Measurements from ENCODE around the gene YKT6.
A peak's percentile ranks its signal among the peaks of the same experiment; 100 is the strongest.
"Not testable (repeated sequence)": the region's sequence is repeated elsewhere in the genome, so short reads cannot be mapped to it uniquely, and the experiment has no call there.

The YKT6 gene

GRCh38 chr7:44193011-44193802, 7.6 kb upstream of the YKT6 start:
- DNase-seq (ENCODE audit: low spot score) = no peak

DNA sequence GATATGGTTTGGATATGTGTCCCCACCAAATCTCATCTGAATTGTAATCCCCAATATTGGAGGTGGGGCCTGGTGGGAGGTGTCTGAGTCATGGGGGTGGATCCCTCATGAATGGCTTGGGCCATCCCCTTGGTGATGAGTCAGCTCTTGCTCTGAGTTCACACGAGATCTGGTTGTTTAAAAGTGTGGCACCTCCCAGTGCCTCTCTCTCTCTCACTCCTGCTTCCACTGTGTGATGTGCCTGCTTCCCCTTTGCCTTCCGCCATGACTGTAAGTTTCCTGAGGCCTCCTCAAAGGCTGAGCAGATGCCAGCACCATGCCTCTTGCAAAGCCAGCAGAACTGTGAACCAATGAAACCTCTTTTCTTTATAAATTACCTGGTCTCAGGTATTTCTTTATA, 6.7 kb upstream of the YKT6 start:
- peak; percentile 36 for DNase-seq (ENCODE audit: low spot score)

- DNase-seq (ENCODE audit: low spot score) = peak; percentile 36
Measured at GRCh38 chr7:44194562-44195145, 6.1 kb upstream of the YKT6 start.

DNA sequence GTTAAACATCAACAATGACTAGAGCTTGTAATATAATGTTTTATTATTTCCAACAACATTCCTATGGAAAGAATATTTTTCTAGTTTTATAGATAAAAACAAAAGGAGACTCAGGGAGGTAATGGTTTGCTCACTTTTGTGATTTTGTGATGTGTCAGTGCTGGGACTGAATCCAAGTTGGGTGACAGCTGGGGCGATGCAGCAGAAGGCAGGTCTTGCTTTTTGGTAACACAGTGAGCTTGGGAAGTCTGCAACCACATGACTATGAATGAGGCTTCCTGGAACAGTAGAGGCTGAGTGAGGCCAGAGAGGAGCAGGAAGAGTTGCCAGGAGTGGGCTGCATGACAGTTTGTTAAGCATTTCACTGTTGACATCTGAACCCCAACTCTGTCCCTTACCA, 4.9 kb upstream of the YKT6 start:
- peak; percentile 23 for DNase-seq (ENCODE audit: low spot score)

- DNase-seq (ENCODE audit: low spot score) = no peak
Measured at GRCh38 chr7:44196450-44196872, 4.3 kb upstream of the YKT6 start.

DNA sequence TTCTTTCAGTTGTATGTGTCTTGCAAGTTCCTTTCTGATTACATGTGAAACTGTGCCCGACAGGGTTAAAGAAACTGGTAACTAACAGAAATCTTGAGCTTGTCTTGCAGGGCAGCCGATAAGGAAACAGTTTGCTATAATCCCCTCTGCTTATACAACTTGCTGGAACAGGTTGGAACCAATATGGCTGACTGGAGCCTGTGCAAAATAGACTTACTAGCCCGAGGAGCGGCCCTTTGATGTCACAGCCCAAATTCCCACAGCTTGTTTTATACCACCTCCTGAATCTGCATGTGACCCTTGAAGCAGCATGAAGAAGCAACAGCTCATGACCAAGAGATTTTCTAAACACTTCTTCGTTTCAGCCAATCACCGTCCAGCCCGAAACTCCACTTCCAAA, 3.3 kb upstream of the YKT6 start:
- DNase-seq (ENCODE audit: low spot score) = no peak

DNA sequence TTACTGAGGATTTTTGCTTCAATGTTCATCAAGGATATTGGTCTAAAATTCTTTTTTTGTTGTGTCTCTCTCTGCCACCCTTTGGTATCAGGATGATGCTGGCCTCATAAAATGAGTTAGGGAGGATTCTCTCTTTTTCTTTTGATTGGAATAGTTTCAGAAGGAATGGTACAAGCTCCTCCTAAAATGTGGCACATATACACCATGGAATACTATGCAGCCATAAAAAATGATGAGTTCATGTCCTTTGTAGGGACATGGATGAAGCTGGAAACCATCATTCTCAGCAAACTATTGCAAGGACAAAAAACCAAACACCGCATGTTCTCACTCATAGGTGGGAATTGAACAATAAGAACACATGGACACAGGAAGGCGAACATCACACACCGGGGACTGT, 615 bp upstream of the YKT6 start:
- DNase-seq (ENCODE audit: low spot score) = not testable (repeated sequence)

GRCh38 chr7:44201813-44202212, 1.0 kb downstream of the YKT6 start:
- no peak for DNase-seq (ENCODE audit: low spot score)

- no peak for DNase-seq (ENCODE audit: low spot score)
Measured at GRCh38 chr7:44206008-44206407, 5.2 kb downstream of the YKT6 start.

DNA sequence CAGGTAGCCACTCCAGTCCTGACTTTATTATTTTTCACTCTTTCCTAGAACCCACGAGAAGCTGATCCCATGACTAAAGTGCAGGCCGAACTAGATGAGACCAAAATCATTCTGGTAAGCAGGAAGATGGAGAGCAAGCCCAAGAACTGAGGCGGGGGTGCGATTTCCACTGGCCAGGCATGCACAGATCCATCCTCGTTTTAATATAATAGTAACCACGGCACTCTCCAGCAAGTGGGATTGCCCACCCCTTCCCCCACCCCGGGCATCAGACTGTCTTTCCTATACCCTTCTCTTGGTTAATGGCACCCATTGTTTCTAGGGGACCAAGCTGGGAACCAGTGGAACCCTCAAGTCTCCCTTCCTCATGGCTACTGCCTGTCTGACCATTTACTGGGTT, 7.3 kb downstream of the YKT6 start:
- no peak for DNase-seq (ENCODE audit: low spot score)

DNA sequence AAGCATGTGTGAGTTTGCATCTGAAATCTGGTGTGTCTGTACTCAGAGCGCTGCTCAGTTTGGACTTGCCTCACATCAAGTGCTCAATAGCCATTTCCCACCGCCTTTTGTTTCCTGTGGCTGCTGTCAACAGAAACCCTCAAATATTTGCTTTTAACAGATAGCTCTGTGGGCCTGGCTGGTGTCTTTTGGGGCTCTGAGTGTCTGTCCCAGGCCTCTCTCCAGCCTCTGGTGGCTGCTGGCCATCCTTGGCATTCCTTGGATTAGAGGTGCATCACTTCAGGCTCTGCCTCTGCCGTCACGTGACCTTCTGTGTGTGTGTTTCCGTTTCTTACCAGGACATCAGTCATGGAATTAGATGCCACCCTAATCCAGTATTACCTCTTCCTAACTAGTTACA, 9.3 kb downstream of the YKT6 start:
- DNase-seq (ENCODE audit: low spot score) = no peak

DNA sequence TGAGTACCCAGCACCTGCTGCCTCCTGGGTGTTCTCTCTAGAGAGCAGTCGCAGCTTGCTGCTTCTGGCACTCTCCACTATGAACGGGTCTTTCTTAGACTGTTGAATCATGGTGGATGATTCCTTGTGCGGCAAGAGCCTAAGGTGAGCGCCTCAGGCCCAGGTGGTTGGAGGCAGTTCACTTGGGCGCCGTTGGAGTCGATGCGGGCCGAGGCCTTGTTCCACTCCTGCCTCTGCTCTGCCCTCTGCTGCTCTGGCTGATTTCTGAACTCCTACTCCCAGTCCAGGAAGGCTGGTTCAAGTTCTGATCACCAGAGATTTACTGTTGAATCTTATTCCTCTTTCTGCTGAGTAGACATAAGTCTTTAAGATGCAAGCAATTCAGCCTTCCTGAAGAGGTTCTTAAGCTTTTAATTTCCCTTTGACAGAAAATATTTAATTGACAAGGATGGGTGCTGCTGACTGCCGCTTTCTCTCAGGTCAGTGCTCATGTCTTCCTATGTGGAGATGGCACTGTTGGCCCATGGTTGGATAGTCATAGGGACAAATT, 10.4 kb downstream of the YKT6 start:
- no peak for DNase-seq (ENCODE audit: low spot score)

GRCh38 chr7:44212018-44212417, 11.2 kb downstream of the YKT6 start:
- no peak for DNase-seq (ENCODE audit: low spot score)

DNA sequence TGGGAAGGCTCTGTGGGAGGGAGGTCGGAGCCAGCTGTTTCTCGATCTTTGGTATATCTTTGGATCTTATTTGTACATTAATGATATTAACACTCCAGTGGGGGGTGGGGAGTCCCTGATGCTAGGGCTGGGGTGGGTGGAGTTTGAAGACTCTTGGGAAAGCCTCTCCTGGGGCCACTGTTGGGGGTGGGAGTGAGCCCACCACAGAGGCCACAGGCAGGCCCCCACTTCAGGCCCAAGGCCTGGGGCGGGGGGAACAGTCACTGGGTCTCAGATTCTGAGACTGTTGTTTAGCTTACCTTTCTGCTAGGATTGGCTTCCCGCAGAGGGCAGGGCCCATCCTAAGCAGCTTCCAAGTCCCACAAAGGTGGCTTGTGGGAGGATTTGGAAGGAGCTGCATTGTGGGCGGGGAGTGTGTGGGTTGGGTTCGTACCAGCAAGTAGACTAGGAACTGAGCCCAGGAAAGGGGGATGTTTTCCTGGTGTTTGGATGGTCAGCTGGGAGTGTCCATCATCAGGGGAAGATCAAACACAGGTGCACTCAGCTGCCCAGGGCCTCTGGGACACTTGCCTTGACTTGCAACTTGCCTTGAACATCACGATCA, 11.9 kb downstream of the YKT6 start:
- DNase-seq (ENCODE audit: low spot score) = no peak

GRCh38 chr7:44213206-44213876, 12.6 kb downstream of the YKT6 start:
- DNase-seq (ENCODE audit: low spot score) = no peak

GRCh38 chr7:44213877-44214388, 13.2 kb downstream of the YKT6 start:
- DNase-seq (ENCODE audit: low spot score) = no peak

DNA sequence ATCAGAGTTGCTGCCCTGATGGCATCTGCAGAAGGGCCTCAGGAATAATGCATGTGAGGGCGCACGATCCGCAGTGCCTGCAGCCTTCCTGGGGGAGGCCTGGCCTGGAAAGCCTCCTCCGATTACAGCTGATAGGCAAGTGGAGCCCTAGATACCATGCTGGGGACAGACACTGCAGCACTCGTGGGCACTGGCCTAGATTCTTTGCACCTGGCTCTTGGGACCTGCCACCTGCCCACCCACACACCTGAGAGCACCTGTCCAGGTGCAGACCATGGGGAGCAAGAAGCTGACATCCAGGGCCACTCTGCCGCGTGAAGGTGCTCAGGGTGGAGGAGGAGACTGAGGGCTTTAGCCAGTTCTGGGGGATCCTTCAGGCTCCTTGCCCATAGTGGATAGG, 14.8 kb downstream of the YKT6 start:
- no peak for DNase-seq (ENCODE audit: low spot score)

DNA sequence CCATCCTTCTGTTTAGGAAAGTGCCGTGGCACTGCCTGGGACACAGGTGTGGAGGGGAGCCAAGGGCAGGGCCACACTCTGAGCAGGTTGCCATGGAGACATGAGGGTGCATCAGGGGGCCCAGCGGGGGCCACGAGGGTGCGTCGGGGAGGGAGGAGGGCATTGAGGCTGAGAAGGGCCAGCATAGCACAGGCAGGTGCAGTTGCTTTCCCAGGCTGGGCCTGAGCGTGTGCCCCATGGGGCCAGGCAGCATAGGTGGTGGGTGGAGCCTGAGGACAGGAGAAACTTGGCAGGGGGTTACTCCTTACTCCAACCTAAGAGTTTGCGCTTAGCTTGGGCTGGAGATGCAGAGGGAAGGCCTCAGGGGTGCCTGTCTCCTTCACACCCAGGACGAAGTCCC, 15.2 kb downstream of the YKT6 start:
- DNase-seq (ENCODE audit: low spot score) = no peak

GRCh38 chr7:44216521-44217222, 15.9 kb downstream of the YKT6 start:
- no peak for DNase-seq (ENCODE audit: low spot score)

- no peak for DNase-seq (ENCODE audit: low spot score)
Measured at GRCh38 chr7:44217223-44217714, 16.5 kb downstream of the YKT6 start.

DNA sequence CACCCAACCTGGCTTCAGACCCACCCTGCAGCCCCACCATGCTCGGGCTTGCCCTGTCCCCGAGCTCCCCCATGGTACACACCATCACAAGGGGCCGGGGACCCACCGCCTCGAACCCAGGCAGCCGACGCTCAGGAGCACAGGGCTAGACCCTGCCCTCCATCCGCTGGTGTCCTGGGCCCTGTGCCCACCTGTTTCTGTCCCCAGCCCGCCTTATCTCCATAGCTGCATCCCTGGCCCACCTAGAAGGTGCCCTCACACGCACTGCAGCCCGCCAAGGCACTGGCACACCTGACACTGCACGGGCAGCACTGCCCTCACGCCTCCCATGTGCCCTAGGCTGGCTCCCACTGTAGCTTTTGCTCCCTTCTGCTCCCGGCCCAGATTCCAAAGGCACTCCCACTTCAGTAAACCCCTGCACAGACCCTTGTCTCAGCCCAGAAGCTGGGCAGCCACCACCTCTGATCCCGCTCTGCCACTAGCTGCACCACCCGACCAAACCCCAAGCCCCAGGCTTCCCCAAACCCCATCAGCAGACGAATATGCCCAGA, 17.1 kb downstream of the YKT6 start:
- no peak for DNase-seq (ENCODE audit: low spot score)
